ENCODE results near the gene DENND1B.

The DENND1B gene

DNA sequence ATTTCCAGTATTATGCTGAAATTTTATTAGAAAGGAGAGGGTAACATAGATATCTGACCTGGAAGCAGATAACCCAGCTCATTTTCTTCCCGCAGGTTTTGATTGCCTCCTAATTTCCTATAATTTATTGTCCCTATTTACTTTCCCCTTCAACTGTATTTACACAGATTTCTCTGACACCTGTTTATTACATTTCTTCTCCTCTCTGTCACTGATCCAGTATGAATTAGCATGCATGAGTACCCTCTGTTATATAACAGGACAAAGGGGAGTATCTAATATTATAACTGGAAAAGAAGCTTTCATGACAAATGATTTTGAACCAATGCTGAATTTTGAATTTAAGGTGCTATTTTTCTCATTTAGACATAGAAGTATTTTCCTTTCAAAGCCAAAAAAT is 37.4 kb downstream of the DENND1B start:
- Histone ChIP-seq H3K9me3 (no peaks in the 10 kb centered on the region), H3K36me3 (no peaks in the 10 kb centered on the region), H3K4me3 (no peak overlapping the region), H3K27me3 (no peaks in the 10 kb centered on the region), H3K27ac (no peak overlapping the region), H3K4me1 (no peaks in the 10 kb centered on the region)
- TF ChIP-seq, protein P1, sequence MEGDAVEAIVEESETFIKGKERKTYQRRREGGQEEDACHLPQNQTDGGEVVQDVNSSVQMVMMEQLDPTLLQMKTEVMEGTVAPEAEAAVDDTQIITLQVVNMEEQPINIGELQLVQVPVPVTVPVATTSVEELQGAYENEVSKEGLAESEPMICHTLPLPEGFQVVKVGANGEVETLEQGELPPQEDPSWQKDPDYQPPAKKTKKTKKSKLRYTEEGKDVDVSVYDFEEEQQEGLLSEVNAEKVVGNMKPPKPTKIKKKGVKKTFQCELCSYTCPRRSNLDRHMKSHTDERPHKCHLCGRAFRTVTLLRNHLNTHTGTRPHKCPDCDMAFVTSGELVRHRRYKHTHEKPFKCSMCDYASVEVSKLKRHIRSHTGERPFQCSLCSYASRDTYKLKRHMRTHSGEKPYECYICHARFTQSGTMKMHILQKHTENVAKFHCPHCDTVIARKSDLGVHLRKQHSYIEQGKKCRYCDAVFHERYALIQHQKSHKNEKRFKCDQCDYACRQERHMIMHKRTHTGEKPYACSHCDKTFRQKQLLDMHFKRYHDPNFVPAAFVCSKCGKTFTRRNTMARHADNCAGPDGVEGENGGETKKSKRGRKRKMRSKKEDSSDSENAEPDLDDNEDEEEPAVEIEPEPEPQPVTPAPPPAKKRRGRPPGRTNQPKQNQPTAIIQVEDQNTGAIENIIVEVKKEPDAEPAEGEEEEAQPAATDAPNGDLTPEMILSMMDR (IDR thresholded peaks at IDR 0.05): no peak
- intact Hi-C loops (cut with DNase I; ENCODE audit: low total_unique reads): no loop called here
- DNase-seq: no peak

DNA sequence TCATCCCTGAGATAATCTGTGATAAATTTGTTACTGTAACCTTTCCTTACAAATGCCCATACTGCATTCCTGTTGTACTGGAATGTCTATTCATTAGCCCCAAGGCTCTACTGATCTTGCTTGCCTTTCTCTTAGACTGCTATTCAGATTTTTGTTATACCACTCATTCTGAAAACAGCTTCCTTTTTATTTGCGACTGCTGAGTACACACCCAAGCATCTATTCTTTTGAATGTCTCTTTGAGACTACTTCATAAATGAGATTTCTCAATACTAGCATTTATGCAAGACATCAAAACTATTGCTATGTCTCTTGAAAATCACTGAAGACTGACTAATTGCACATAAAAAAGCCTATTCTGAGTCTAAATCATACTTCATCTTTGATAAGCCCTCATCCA is 38.6 kb downstream of the DENND1B start:
- intact Hi-C loops (cut with DNase I; ENCODE audit: low total_unique reads): no loop called here
- TF ChIP-seq, protein P1 (IDR thresholded peaks at IDR 0.05): no peak
- Histone ChIP-seq H3K4me1 (no peaks in the 10 kb centered on the region), H3K27me3 (no peaks in the 10 kb centered on the region), H3K4me3 (no peak overlapping the region), H3K9me3 (no peaks in the 10 kb centered on the region), H3K27ac (no peak overlapping the region), H3K36me3 (no peaks in the 10 kb centered on the region)
- no peak for DNase-seq

DNA sequence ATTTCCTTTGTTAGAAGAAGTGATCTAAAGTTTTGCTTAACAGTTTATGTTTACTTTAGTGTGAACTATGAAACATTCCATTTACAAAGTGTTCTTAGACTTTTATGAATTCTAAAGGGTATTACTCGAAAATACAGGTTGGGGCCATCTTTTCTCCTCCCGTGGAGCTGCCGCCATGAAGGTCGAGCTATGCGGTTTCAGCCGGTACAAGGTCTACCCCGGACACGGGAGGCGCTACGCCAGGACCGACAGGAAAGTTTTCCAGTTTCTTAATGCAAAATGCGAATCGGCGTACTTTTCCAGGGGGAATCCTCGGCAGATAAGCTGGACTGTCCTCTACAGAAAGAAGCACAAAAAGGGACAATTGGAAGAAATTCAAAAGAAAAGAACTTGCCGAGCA is 39.8 kb downstream of the DENND1B start:
- intact Hi-C loops (cut with DNase I; ENCODE audit: low total_unique reads): no loop called here
- Histone ChIP-seq H3K9me3 (no peaks in the 10 kb centered on the region), H3K4me3 (no peak overlapping the region), H3K27ac (no peak overlapping the region), H3K4me1 (no peaks in the 10 kb centered on the region), H3K27me3 (no peaks in the 10 kb centered on the region), H3K36me3 (no peaks in the 10 kb centered on the region)
- no peak for DNase-seq
- TF ChIP-seq, protein P1 (IDR thresholded peaks at IDR 0.05): no peak

DNA sequence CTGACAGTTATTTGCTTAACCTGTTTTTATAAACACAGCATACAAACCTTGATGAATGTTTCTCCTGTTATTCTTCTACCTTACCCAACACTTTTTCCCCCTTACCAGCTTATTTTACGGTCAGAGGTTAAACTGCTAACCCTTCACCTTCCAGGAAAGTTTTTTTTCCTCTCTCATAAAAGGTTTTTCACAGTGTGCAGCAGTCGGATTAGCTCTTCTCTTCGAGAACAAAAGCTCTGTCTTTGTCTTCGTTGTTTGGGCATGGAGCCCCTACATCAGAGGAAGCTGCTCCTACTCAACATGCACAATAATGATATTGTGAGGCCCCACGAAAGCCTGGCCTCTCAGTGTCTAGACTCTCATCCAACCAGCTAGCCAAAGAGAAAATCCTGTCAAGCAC is 42.0 kb downstream of the DENND1B start:
- intact Hi-C loops (cut with DNase I; ENCODE audit: low total_unique reads): no loop called here
- Histone ChIP-seq H3K27me3 (no peaks in the 10 kb centered on the region), H3K4me1 (no peaks in the 10 kb centered on the region), H3K4me3 (no peak overlapping the region), H3K27ac (no peak overlapping the region), H3K36me3 (no peaks in the 10 kb centered on the region), H3K9me3 (no peaks in the 10 kb centered on the region)
- TF ChIP-seq, protein P1 (IDR thresholded peaks at IDR 0.05): no peak
- no peak for DNase-seq

DNA sequence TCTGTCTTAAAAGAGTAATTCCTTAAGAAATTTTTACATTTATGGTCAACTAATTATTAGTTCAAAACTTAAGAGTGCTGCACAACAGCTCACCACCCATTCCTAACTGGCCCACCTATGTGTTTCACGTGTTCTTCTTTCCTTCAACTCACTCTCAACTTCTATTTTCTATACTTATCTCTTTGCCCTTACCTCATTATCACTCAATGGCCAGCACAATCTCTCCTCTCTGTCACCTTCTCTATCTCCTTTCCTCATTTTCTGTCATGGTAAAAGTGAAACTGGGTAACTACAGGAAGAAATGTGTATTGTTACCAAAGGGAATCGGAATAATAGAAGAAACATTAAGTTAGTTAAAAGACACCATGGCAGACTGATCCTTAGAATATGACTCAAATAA is 43.1 kb downstream of the DENND1B start:
- TF ChIP-seq, protein P1 (IDR thresholded peaks at IDR 0.05): no peak
- H3K4me1 ChIP-seq: no peaks in the 10 kb centered on the region
- intact Hi-C loops (cut with DNase I; ENCODE audit: low total_unique reads): no loop called here
- H3K4me3 ChIP-seq: no peak overlapping the region
- no peak for DNase-seq
- H3K36me3 ChIP-seq: no peaks in the 10 kb centered on the region
- H3K27ac ChIP-seq: no peak overlapping the region
- H3K27me3 ChIP-seq: no peaks in the 10 kb centered on the region
- H3K9me3 ChIP-seq: no peaks in the 10 kb centered on the region

DNA sequence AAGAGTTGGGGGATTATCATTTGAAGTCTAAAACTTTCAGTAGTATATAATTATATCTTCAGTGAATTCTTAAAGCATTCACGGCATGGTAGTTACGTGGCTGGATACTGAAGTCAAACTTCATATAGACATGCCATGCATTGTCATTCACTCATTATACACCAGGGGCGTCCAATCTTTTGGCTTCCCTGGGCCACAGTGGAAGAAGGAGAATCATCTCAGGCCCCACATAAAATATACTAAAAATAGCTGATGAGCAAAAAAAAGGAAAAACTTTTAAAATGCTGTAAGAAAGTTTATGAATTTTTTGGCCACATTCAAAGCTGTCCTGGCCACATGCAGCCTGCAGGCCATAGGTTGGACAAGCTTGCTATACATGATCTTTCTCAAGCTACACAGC is 43.8 kb downstream of the DENND1B start:
- no peaks in the 10 kb centered on the region for H3K27me3 ChIP-seq
- intact Hi-C loops (cut with DNase I; ENCODE audit: low total_unique reads): no loop called here
- TF ChIP-seq, protein P1 (IDR thresholded peaks at IDR 0.05): no peak
- H3K4me3 ChIP-seq: no peak overlapping the region
- no peaks in the 10 kb centered on the region for H3K9me3 ChIP-seq
- DNase-seq: no peak
- H3K36me3 ChIP-seq: peaks cover 0 to under 1% (median 0%) of the 10 kb centered on the region in 3 donors
- H3K4me1 ChIP-seq: no peaks in the 10 kb centered on the region
- no peak overlapping the region for H3K27ac ChIP-seq

All from tibial artery (tissue), 4 donors.